ENCODE measurements around the gene TMEM33. TPM values are rescaled to one million over a fixed set of nuclear protein-coding genes. Genes with fewer than 3 reads are reported as not detected.

The TMEM33 gene
- total and polyA plus RNA-seq, 2 experiments from 2014 or later, result 16.5 to 18.9 TPM

- TF ChIP-seq CTCF (IDR thresholded peaks at IDR 0.05; ENCODE audit: low read depth, low read length), result peak; percentile 30
- Histone ChIP-seq H3K9me3 (ENCODE audit: low read depth) (no peaks in the 10 kb centered on the region), H3K4me3 (peak within 1 kb of the TSS; percentile 92), H3K36me3 (no peaks in the 10 kb centered on the region), H3K27me3 (no peaks in the 10 kb centered on the region), H3K4me1 (ENCODE audit: low read depth) (peaks cover 17% of the 10 kb centered on the region), H3K27ac (peak within 1 kb of the TSS; percentile 78)
- peak; percentile 95 to 96 for DNase-seq (ENCODE audit: low read depth in 1 of 2, low spot score in 1 of 2)
These were observed 55.3 kb downstream of the TMEM33 start, which contains the start of gene SLC30A9 for GRCh38 chr4:41990365-41991111. SLC30A9 (plus strand) TSS chr4:41990530; CDS start chr4:41990652, 122 bp downstream.

- H3K4me3 ChIP-seq, result peak overlapping the region; percentile 92
- H3K9me3 ChIP-seq (ENCODE audit: low read depth), result no peaks in the 10 kb centered on the region
- no peaks in the 10 kb centered on the region for H3K36me3 ChIP-seq
- no peaks in the 10 kb centered on the region for H3K27me3 ChIP-seq
- H3K27ac ChIP-seq, result no peak overlapping the region
- H3K4me1 ChIP-seq (ENCODE audit: low read depth), result peaks cover 17% of the 10 kb centered on the region
- DNase-seq (ENCODE audit: low read depth in 1 of 2, low spot score in 1 of 2), result peak in 1 of 2 donors; percentile 4
- no peak for TF ChIP-seq CTCF (IDR thresholded peaks at IDR 0.05; ENCODE audit: low read depth, low read length)
These were observed 56.9 kb downstream of the TMEM33 start for GRCh38 chr4:41991916-41992767.

GRCh38 chr4:41992967-41993857 lies 58.0 kb downstream of the TMEM33 start:
- Histone ChIP-seq H3K4me1 (ENCODE audit: low read depth) (peaks cover 23% of the 10 kb centered on the region), H3K27ac (no peak overlapping the region), H3K27me3 (no peaks in the 10 kb centered on the region), H3K4me3 (no peak overlapping the region), H3K36me3 (no peaks in the 10 kb centered on the region), H3K9me3 (ENCODE audit: low read depth) (no peaks in the 10 kb centered on the region)
- TF ChIP-seq CTCF (IDR thresholded peaks at IDR 0.05; ENCODE audit: low read depth, low read length), result no peak
- no peak for DNase-seq (ENCODE audit: low read depth in 1 of 2, low spot score in 1 of 2)

GRCh38 chr4:41994461-41994985 lies 59.3 kb downstream of the TMEM33 start:
- H3K36me3 ChIP-seq, result no peaks in the 10 kb centered on the region
- H3K4me3 ChIP-seq, result no peak overlapping the region
- H3K4me1 ChIP-seq (ENCODE audit: low read depth), result peaks cover 25% of the 10 kb centered on the region
- no peak for TF ChIP-seq CTCF (IDR thresholded peaks at IDR 0.05; ENCODE audit: low read depth, low read length)
- no peak for DNase-seq (ENCODE audit: low read depth in 1 of 2, low spot score in 1 of 2)
- H3K27ac ChIP-seq, result no peak overlapping the region
- no peaks in the 10 kb centered on the region for H3K9me3 ChIP-seq (ENCODE audit: low read depth)
- no peaks in the 10 kb centered on the region for H3K27me3 ChIP-seq

GRCh38 chr4:41998019-41998418 lies 62.8 kb downstream of the TMEM33 start:
- Histone ChIP-seq H3K36me3 (peaks cover 9% of the 10 kb centered on the region), H3K9me3 (ENCODE audit: low read depth) (no peaks in the 10 kb centered on the region), H3K4me1 (ENCODE audit: low read depth) (peaks cover 18% of the 10 kb centered on the region), H3K4me3 (no peak overlapping the region), H3K27ac (peak overlapping the region; percentile 79), H3K27me3 (no peaks in the 10 kb centered on the region)
- DNase-seq (ENCODE audit: low read depth in 1 of 2, low spot score in 1 of 2), result peak in 1 of 2 donors; percentile 23
- no peak for TF ChIP-seq CTCF (IDR thresholded peaks at IDR 0.05; ENCODE audit: low read depth, low read length)
